HG03457 (cell line): ENCODE data around the gene YWHAG.
"Not testable (repeated sequence)": the region's sequence is repeated elsewhere in the genome, so short reads cannot be mapped to it uniquely, and the experiment has no call there.

Source experiments
- ATAC-seq: cut with Tn5 transposase; IDR thresholded peaks from one replicate; pipeline ENCODE4 v1.9.1; 2021; ENCODE audit warnings: moderate number of reproducible peaks; ENCODE audit not compliant: unreplicated experiment

YWHAG gene

GRCh38 chr7:76326646-76327233, 32.1 kb downstream of the YWHAG start:
- ATAC-seq, result no peak

GRCh38 chr7:76325811-76326210, 33.0 kb downstream of the YWHAG start:
- ATAC-seq, result no peak

GRCh38 chr7:76325092-76325491, 33.7 kb downstream of the YWHAG start:
- no peak for ATAC-seq

- peak; percentile 30 for ATAC-seq
Measured at GRCh38 chr7:76318488-76319353, 40.1 kb downstream of the YWHAG start.

- peak; percentile 88 for ATAC-seq
Measured at GRCh38 chr7:76317782-76318487, 40.9 kb downstream of the YWHAG start.

GRCh38 chr7:76316984-76317781, 41.6 kb downstream of the YWHAG start:
- no peak for ATAC-seq

GRCh38 chr7:76315364-76315763, 43.4 kb downstream of the YWHAG start:
- no peak for ATAC-seq

GRCh38 chr7:76314740-76315139, 44.1 kb downstream of the YWHAG start:
- not testable (repeated sequence) for ATAC-seq

- peak; percentile 50 for ATAC-seq
Measured at GRCh38 chr7:76314042-76314721, 44.6 kb downstream of the YWHAG start.

GRCh38 chr7:76311838-76312237, 47.0 kb downstream of the YWHAG start:
- ATAC-seq, result not testable (repeated sequence)

- ATAC-seq, result no peak
Measured at GRCh38 chr7:76310102-76310957, 48.5 kb downstream of the YWHAG start.

- ATAC-seq, result not testable (repeated sequence)
Measured at GRCh38 chr7:76309341-76310101, 49.3 kb downstream of the YWHAG start.

- not testable (repeated sequence) for ATAC-seq
Measured at GRCh38 chr7:76308874-76309273, 49.9 kb downstream of the YWHAG start.

- no peak for ATAC-seq
Measured at GRCh38 chr7:76304888-76305375, 53.9 kb downstream of the YWHAG start.

GRCh38 chr7:76303202-76304147, 55.3 kb downstream of the YWHAG start:
- ATAC-seq, result no peak

GRCh38 chr7:76302347-76303201, 56.2 kb downstream of the YWHAG start, which contains the start of gene HSPB1:
TSS of gene HSPB1 (plus strand) at chr7:76302673. CDS start at chr7:76302713, 40 bp downstream.
- no peak for ATAC-seq
